Measurements from ENCODE around the gene RACGAP1.

- no peak for TF ChIP-seq CTCF (IDR thresholded peaks at IDR 0.05; ENCODE audit: poor library complexity, severe bottlenecking)
- no peak for TF ChIP-seq POLR2AphosphoS5 (IDR thresholded peaks at IDR 0.05)
- TF ChIP-seq MXI1 (conservative IDR thresholded peaks at IDR 0.05; ENCODE audit: poor library complexity, severe bottlenecking) = no peak
Measured at GRCh38 chr12:50073712-50074111, 48.4 kb upstream of the RACGAP1 start.

Data from neural cell (in vitro differentiated cells).